HG02970 (cell line): ENCODE data around the gene GLP1R.

Experiments used
- ATAC-seq: cut with Tn5 transposase; IDR thresholded peaks from one replicate; pipeline ENCODE4 v1.9.1; 2021; ENCODE audit warnings: mild to moderate bottlenecking, moderate library complexity, moderate number of reproducible peaks; ENCODE audit not compliant: unreplicated experiment, low FRiP score

The GLP1R gene

GRCh38 chr6:39061182-39061581 lies 12.6 kb downstream of the GLP1R start:
- no peak for ATAC-seq

GRCh38 chr6:39061588-39061987 lies 13.0 kb downstream of the GLP1R start:
- no peak for ATAC-seq

- no peak for ATAC-seq
Observed at GRCh38 chr6:39062014-39062740, 13.6 kb downstream of the GLP1R start.

- ATAC-seq: no peak
Observed at GRCh38 chr6:39063526-39063925, 14.9 kb downstream of the GLP1R start.

GRCh38 chr6:39065561-39065960 lies 17.0 kb downstream of the GLP1R start:
- no peak for ATAC-seq

GRCh38 chr6:39068391-39068790 lies 19.8 kb downstream of the GLP1R start:
- no peak for ATAC-seq

GRCh38 chr6:39072830-39073229 lies 24.2 kb downstream of the GLP1R start:
- no peak for ATAC-seq

GRCh38 chr6:39073471-39074355 lies 25.1 kb downstream of the GLP1R start:
- ATAC-seq: no peak

- ATAC-seq: no peak
Observed at GRCh38 chr6:39074486-39074885, 25.9 kb downstream of the GLP1R start.

- no peak for ATAC-seq
Observed at GRCh38 chr6:39075010-39075686, 26.6 kb downstream of the GLP1R start.

GRCh38 chr6:39075807-39076622 lies 27.4 kb downstream of the GLP1R start:
- ATAC-seq: no peak

- ATAC-seq: no peak
Observed at GRCh38 chr6:39076623-39077535, 28.3 kb downstream of the GLP1R start.

- no peak for ATAC-seq
Observed at GRCh38 chr6:39077882-39078594, 29.5 kb downstream of the GLP1R start.

GRCh38 chr6:39078695-39079094 lies 30.1 kb downstream of the GLP1R start:
- no peak for ATAC-seq

GRCh38 chr6:39079197-39080125 lies 30.9 kb downstream of the GLP1R start:
- no peak for ATAC-seq

GRCh38 chr6:39080246-39080875 lies 31.8 kb downstream of the GLP1R start:
- no peak for ATAC-seq

- ATAC-seq: no peak
Observed at GRCh38 chr6:39082310-39082709, 33.7 kb downstream of the GLP1R start.
